Daoy (cell line): ENCODE data around the gene TNFSF15. TPM values are rescaled to one million over a fixed set of nuclear protein-coding genes. Genes with fewer than 3 reads are reported as not detected.

Source experiments
- DNase-seq: peaks from one replicate; pipeline ENCODE4 v3.0.0-alpha.2; 2015; ENCODE audit warnings: low read depth
- total RNA-seq: library from RNA; depleted of rRNA; stranded (reverse); fragments of >200 nt; shearing (Covaris generic); gene quantifications from 2 replicates; pipeline ENCODE4 v1.2.3, GENCODE V29; 2014

TNFSF15 gene
- total RNA-seq, 1 experiment from 2014 or later = not detected

GRCh38 chr9:114825126-114825795 lies 19.4 kb upstream of the TNFSF15 start:
- DNase-seq = no peak

GRCh38 chr9:114824110-114824509 lies 18.3 kb upstream of the TNFSF15 start:
- peak; percentile 51 for DNase-seq

GRCh38 chr9:114823441-114823840 lies 17.6 kb upstream of the TNFSF15 start:
- DNase-seq = no peak

GRCh38 chr9:114822708-114823107 lies 16.9 kb upstream of the TNFSF15 start:
- no peak for DNase-seq

- no peak for DNase-seq
These were observed 15.1 kb upstream of the TNFSF15 start for GRCh38 chr9:114820776-114821501.

- no peak for DNase-seq
These were observed 12.3 kb upstream of the TNFSF15 start for GRCh38 chr9:114818178-114818577.

GRCh38 chr9:114813717-114814418 lies 8.0 kb upstream of the TNFSF15 start:
- DNase-seq = no peak

- DNase-seq = no peak
These were observed 6.3 kb upstream of the TNFSF15 start for GRCh38 chr9:114811966-114812636.

GRCh38 chr9:114811301-114811700 lies 5.5 kb upstream of the TNFSF15 start:
- DNase-seq = peak; percentile 59

- no peak for DNase-seq
These were observed 4.8 kb upstream of the TNFSF15 start for GRCh38 chr9:114810614-114811013.

GRCh38 chr9:114806526-114806900 lies 674 bp upstream of the TNFSF15 start:
- DNase-seq = no peak

- peak; percentile 74 for DNase-seq
These were observed 1.3 kb downstream of the TNFSF15 start for GRCh38 chr9:114804505-114804904.

GRCh38 chr9:114803479-114804265 lies 2.2 kb downstream of the TNFSF15 start:
- no peak for DNase-seq

- DNase-seq = no peak
These were observed 5.9 kb downstream of the TNFSF15 start for GRCh38 chr9:114799925-114800324.

- DNase-seq = no peak
These were observed 6.4 kb downstream of the TNFSF15 start for GRCh38 chr9:114799441-114799840.

GRCh38 chr9:114798780-114799427 lies 6.9 kb downstream of the TNFSF15 start:
- DNase-seq = no peak

- no peak for DNase-seq
These were observed 7.7 kb downstream of the TNFSF15 start for GRCh38 chr9:114798101-114798500.

GRCh38 chr9:114792396-114792795 lies 13.4 kb downstream of the TNFSF15 start:
- no peak for DNase-seq

- no peak for DNase-seq
These were observed 14.1 kb downstream of the TNFSF15 start for GRCh38 chr9:114791736-114792135.

- DNase-seq = no peak
These were observed 14.5 kb downstream of the TNFSF15 start for GRCh38 chr9:114791312-114791711.

GRCh38 chr9:114790521-114790920 lies 15.3 kb downstream of the TNFSF15 start:
- DNase-seq = no peak
